ENCODE results near the gene CAPN15.
"Not testable (repeated sequence)": the region's sequence is repeated elsewhere in the genome, so short reads cannot be mapped to it uniquely, and the experiment has no call there.

CAPN15 gene

GRCh38 chr16:592518-593306 is 65.2 kb downstream of the CAPN15 start:
- DNase-seq (ENCODE audit: low spot score), result peak; percentile 75

GRCh38 chr16:593406-593805 is 65.9 kb downstream of the CAPN15 start:
- no peak for DNase-seq (ENCODE audit: low spot score)

- no peak for DNase-seq (ENCODE audit: low spot score)
Observed at GRCh38 chr16:593807-594206, 66.3 kb downstream of the CAPN15 start.

GRCh38 chr16:595094-595528 is 67.6 kb downstream of the CAPN15 start:
- peak; percentile 61 for DNase-seq (ENCODE audit: low spot score)

- no peak for DNase-seq (ENCODE audit: low spot score)
Observed at GRCh38 chr16:595942-596735, 68.6 kb downstream of the CAPN15 start.

- no peak for DNase-seq (ENCODE audit: low spot score)
Observed at GRCh38 chr16:596736-597060, 69.2 kb downstream of the CAPN15 start.

- not testable (repeated sequence) for DNase-seq (ENCODE audit: low spot score)
Observed at GRCh38 chr16:597655-598054, 70.1 kb downstream of the CAPN15 start.

- DNase-seq (ENCODE audit: low spot score), result no peak
Observed at GRCh38 chr16:598823-599739, 71.6 kb downstream of the CAPN15 start.

- DNase-seq (ENCODE audit: low spot score), result no peak
Observed at GRCh38 chr16:600781-601180, 73.3 kb downstream of the CAPN15 start.

- no peak for DNase-seq (ENCODE audit: low spot score)
Observed at GRCh38 chr16:603933-604332, 76.4 kb downstream of the CAPN15 start.

All from putamen (tissue), 1 donor.